GM10847 (cell line): ENCODE measurements around the gene CSGALNACT2.

Experiments
- POLR2A ChIP-seq: IDR thresholded peaks from 2 replicates; pipeline ENCODE4 v1.6.1; 2011; ENCODE audit not compliant: insufficient read length; ENCODE audit errors: extremely low read depth

CSGALNACT2 gene

DNA sequence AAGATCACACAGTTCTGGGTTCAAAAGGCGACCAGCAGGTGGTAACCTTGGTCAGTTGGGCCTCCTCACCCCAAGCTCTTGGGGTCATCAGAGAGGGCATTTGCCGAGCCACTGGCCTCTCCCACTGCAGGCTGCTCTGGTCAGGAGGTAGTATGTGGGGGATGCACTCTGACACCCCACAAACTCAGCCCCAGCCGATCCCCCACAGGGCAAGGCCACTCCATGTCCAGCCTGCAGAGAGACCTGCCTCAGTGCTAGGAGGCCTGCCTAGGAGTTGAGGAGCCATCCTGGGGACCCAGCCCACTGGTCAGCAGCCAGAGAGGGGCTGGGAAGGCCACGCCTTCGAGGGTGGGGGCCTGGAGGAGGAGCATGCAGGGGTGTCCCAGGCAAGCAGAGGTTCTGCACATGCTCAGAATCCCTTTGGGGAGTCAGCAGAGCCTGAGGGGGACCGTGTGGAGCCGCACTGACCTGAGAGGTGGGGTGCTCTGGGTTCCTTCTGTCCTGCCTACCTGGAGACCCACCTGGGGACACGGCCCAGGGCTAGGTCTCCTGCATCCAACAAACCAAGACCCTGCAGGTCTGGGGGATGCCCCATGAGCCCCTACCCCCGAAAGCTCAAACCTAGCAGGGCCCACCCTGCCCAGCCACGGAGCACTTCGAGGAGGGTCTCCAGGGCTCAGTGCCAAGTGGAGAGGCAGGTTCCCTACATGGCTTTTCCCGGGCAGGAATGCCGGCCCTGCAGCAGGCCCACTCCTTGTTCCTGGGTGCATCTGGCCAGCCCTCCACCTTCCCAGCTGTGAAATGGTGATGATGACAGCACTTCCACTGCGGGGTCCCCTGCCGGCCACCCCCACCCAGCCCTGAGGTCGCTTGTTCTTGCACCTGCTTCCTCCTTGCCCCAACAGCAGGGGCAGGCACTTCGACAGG is 70.2 kb downstream of the CSGALNACT2 start:
- no peak for TF ChIP-seq POLR2A

DNA sequence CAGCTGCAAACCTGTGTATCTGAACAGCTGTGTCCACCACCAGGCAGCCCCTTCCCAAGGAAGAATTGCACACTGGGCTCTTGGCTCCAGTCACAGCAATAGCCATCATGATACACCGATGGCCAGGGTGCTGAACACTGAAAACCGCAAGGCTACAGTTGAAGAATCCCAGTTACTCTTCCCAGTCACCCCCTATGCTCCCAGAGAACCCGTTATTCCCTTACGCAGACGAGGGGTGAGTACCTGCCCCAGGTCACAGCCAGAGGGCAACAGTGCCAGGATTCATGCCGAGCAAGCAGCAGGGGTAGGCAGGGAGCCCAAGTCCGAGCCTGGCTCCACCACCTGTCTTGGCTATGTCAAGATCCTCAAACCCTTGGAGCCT is 70.8 kb downstream of the CSGALNACT2 start:
- TF ChIP-seq POLR2A = no peak

DNA sequence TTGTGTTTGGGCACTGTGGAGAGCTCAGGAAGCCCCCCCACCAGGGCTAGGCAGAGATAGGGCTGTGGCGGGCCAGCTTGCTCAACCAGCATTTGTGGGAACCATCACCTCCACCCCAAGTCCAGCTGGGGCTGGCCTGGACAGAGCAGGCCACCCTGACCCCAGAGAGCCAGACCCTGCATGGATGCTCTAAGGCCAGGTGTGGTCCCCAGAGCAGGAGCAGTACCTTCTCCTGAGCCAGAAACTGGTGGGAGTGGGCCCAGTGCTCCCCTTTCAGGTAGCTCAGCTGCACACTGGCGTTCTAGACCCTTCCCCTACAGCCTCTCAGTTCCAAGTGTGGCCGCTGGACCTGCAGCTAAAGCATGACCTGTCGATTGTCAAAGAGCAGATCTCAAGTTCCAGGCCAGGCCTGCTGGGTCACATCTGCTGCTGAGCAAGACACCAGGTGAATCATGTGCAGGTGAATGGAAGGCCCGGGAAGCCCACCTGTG is 71.5 kb downstream of the CSGALNACT2 start:
- no peak for TF ChIP-seq POLR2A

DNA sequence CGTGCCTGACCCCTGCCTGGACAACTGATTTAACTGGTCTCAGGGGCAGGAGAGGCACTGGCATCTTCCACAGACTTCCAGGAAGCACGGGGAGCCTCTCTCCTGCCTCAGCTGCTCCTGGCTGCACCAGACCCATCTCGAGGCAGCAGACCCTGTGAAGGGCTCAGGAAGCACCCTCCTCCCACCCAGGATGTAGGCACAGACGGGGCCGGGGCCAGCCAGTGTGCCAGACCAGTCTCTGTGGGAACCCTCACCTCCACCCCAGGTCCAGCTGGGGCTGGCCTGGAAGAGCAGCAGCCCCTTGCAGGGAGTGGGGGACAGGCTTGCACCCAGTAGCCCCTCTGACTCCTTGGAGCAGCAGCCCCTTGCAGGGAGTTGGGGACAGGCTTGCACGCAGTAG is 72.3 kb downstream of the CSGALNACT2 start:
- no peak for TF ChIP-seq POLR2A

DNA sequence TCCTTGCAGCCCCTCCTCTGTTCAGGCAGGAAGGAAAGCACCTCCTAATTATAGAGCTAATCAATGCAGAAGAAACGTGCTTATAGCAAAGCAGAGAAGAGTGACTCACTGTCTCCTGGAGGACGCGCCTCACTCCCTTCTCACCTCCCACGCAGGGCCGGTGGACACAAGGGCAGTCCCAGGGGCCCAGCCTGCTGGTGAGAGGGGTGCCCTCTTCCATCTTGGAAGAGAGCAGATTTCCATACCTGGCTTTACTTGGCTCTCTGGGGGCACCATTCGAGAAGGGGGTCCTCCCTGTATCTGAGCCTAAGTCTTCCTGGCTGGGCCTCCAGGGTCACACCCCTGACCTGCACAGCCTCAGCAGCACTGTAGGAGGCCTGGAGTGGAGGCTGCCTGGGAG is 72.8 kb downstream of the CSGALNACT2 start:
- TF ChIP-seq POLR2A = no peak

DNA sequence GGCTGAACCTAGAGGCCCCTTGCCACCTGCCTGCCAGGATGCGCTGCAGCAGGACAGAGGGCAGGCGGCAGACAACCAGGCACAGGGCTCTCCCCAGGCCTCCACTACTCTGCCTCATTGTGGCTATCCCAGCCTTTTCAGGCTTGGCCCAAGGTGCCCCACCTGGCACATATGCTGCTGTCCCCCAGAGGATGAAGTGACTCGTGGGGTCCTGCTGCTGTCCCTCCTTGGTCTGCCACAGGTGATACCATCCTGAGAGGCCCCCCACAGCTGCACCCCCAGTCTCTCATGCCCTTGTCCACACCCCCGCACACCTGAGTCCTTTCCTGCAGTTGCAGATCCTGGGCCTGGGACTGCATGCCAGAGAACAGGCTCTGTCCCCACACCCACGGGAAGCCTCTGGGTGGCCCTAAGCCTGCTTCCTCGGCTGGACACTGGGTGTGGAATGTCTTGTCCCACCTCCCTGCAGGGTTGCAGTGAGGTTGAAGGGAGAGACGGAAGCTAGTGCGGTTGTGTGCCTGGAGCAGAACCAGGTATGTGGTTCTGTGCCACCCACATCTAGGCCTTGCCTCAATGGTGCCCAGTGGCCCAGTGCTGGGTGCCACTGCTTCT is 73.3 kb downstream of the CSGALNACT2 start:
- TF ChIP-seq POLR2A = no peak

DNA sequence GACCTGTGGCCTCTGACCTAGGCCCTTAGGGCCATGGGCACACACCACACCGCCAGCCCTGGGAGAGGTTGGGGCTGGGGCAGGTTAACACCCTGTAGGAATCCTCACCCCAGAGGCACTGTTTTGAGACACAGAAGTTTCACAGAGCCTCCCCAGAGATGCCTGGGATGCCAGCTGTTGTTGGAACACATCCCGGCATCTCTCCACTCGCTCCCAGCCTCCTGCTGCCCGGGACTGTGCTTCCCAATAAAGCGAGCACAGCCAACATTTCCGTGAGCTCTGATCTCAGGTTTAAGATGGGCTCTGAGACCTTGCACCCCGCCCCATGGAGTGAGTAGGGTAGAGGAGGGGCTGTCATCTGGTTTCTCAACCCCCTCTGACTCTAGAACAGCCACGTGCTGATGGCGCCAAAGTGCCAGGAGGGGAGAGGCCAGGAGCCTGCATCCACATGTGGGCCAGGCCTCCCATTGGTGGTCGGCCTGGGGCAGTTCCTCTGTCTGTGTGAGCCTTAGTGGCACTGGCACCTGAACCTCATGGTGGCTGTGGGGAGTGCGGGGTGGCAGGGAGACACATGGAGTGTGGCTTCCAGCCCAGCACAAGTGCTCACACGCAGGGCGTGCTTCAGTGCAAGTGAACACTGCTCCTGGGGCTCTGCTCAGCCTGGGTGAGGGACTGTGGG is 73.9 kb downstream of the CSGALNACT2 start:
- TF ChIP-seq POLR2A = no peak

DNA sequence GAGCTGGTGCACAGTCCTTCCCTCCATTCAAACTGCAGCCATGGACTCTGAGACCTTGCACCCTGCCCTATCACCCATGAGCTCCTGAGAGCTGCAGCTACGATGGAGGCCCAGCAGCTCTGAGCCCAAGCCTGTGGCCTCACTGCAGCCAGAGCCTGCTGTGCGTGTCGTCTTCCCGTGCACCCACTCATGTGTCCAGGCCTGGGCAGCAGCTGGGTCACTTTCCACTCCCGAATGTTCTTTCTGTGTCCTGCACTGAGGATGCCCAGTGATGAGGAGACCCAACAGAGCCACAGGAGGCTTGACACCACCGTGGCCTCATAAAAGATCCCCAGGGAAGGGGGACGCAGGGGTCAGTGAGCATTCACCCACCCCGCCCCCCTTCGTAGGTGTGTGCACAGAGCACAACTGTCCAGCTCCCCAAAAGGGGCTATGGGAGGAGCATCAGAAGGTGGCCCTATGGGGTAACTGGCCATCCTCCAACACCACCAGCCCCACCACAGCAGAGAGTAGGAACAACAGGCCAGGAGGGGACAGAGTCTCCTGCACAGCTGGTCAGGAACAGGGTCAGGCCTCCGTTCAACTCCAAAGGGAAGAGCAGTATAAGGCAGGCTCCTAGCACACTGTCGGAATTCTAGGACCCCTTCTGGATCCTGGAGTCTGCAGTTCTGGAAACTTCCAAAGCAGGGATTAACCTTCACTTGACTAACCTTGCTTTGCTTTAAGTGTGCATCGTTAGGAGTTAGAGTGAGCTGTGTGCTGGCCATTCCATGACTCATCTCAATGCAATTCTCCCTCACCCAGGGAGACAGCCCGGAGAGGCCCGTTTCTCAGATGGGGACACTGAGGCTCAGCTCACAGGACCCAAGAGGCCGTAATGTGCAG is 76.1 kb downstream of the CSGALNACT2 start:
- TF ChIP-seq POLR2A = no peak

DNA sequence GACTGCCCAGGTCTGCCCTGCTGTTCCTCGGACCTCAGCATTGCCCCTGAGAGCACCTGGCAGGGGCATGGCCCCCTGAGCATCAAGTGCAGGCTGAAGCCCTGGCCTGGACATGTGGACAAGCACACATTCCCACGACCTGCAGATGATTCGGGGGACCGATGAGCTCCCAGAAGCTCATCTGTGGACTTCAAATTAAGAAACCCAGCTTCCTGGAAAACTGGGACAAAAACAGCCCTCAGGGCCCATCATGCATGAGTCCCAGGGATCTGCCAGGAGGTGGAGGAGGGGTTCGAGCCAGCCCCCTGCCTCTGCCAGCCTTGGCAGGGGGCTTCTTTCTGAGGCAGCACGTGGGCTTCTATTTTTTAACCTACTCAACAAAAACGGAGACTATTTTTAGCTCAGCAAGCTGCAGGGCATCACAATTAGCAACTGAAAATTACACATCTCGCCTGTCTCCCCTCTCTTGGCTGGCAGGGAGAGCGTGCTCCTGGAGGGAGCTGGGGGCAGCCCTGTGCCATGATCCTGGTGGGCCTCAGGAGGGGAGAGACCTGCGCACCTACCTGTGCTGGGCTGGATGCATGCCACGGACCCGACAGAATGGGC is 76.8 kb downstream of the CSGALNACT2 start:
- no peak for TF ChIP-seq POLR2A

DNA sequence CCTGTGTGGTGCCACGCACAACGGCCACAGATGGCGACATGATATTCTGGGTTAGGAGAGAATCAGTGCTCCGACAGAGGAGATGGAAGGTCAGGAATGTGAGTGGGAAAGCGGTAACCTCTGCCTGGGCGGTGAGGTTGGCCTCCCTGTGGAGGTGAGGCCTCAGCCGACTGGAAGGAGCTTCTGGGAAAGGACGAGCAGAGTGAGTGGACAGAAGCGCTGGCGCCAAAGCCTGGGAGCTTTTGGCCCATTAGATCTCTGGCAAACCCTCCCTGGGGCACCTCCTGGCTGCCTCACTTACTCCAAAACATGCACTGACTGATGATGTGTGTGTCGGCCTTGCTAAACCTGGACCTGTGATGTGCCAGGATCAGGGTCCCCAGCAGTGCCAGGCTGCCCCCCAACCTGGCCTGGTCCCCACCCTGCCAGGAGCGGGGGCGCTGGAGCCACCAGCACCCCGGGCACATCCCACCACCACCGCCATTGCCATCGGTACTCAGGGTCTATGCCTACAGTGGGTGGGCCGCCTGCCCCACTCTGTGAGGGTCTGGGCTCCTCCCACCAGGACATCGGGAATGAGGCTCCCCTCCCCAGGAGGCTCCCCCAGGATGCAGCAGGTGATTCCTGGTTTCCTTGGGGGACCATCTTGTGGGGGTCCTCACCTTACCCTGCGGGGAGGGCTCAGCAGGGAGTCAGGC is 77.7 kb downstream of the CSGALNACT2 start:
- no peak for TF ChIP-seq POLR2A

DNA sequence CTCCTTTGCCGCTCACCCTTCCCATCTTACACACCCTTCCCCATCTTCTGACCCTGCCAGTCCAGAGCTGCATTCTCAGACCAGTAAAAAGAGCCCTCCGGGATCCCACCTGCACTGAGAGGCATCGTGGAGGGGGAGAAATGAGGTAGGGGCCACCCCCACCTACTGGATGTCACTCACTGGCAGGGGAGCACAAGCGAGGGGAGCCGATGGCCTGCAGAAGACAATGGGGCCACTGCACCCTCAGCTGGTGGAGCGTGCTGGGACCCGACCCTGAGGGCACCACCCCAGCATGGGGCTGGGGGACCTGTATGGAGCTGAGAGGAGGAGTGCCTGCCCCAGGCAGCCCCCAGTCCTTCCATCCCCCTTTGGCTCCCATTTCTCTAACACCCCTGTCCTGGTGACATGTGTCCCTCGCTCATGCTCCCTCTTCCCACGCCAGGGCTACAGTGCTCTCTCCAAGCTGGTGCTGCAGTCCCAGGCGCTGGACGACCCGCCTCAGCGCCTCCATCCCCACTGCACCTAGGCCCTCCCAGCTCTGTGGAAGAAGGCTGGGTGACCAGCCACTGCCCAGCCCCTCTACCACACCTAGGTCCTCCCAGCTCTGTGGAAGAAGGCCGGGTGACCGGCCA is 78.8 kb downstream of the CSGALNACT2 start:
- TF ChIP-seq POLR2A = no peak

DNA sequence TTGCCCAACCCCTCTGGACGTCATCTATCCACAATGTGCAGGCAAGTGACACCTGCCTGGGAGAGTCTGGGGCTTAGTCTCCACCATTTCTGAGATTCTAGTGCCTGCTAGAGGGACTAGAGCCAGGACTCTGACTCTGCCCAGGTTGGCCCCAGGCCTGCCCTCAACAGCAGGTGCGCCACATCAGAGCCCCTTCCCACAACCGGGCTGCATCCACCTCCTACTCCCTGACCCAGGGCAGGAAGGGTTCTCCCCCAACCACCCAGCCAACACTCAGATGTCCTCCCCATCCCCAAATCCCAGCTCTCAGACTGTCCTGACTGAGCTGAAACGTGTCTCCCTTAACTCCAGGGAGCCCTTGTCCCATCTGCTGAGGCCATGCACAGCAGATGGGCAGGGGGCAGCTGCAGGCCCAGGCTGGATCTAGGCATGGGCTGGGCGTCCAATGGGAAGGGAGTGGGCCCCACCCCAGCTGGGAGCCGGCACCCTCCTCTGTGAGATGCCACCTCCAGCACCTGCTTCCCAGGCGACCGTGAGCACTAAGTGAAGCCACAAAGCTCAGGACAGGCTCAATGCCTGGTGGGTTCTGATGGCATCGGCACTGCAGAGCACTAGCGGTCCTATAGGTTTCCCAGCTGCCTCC is 79.4 kb downstream of the CSGALNACT2 start:
- no peak for TF ChIP-seq POLR2A
